ENCODE data around the gene SERPINA9. TPM values are rescaled to one million over a fixed set of nuclear protein-coding genes. Genes with fewer than 3 reads are reported as not detected.

SERPINA9 gene
- not detected in 2 replicates for total RNA-seq (2014; rRNA removed; shearing (Covaris generic))
- polyA plus RNA-seq (2016; fragmentation: Nextera tagmentation; extraction: Ambion mirVana): 0.14 and 0.31 TPM in 2 replicates

GRCh38 chr14:94476023-94476422 lies at the start of gene SERPINA9:
Gene SERPINA9 (minus strand): TSS chr14:94476197. CDS start chr14:94469840, 6,357 bp downstream.
- Histone ChIP-seq H3K9ac (no peak within 1 kb of the TSS), H3F3A (ENCODE audit: insufficient read depth) (peaks cover 6% of the 10 kb centered on the region; the same call in 1 of the 2 replicates), H3K9me2 (ENCODE audit: insufficient read depth) (no peaks in the 10 kb centered on the region), H2AFZ (no peak within 1 kb of the TSS), H3K9me3 (ENCODE audit: low read depth) (no peaks in the 10 kb centered on the region), H3K4me1 (ENCODE audit: insufficient read depth) (peaks cover 7% of the 10 kb centered on the region), H3K27ac (no peak within 1 kb of the TSS), H3K27me3 (replicated peaks; ENCODE audit: insufficient read depth) (peaks cover 3% of the 10 kb centered on the region; the same call in 1 of the 2 replicates), H4K20me1 (ENCODE audit: insufficient read depth) (no peaks in the 10 kb centered on the region), H3K4me2 (ENCODE audit: unreplicated experiment) (no peak within 1 kb of the TSS), H3K4me3 (no peak within 1 kb of the TSS), H3K36me3 (ENCODE audit: low read depth) (no peaks in the 10 kb centered on the region), H3K79me2 (ENCODE audit: insufficient read depth) (no peaks in the 10 kb centered on the region)
- in situ Hi-C loops (cut with MboI): no loop called here
- 48 to 54% methylated on average over 2 of the region's 2 CpGs for WGBS, 2 experiments (ENCODE audit: low coverage in 1 of 2, low lambda C conversion rate in 2 of 2, missing lambda C conversion rate in 2 of 2)
- DNase-seq: peak; percentile 10
- no peak for TF ChIP-seq EZH2phosphoT487 (IDR thresholded peaks at IDR 0.05; ENCODE audit: insufficient read depth, low read depth)
- no peak for TF ChIP-seq EZH2 (IDR thresholded peaks at IDR 0.05; ENCODE audit: insufficient read depth, poor library complexity, severe bottlenecking)

GRCh38 chr14:94524093-94524492 lies 48.1 kb upstream of the SERPINA9 start:
- Histone ChIP-seq H3K4me3 (no peak overlapping the region), H3K27me3 (replicated peaks; ENCODE audit: insufficient read depth) (peaks cover 10% of the 10 kb centered on the region), H3F3A (ENCODE audit: insufficient read depth) (no peaks in the 10 kb centered on the region), H3K4me1 (ENCODE audit: insufficient read depth) (no peaks in the 10 kb centered on the region), H4K20me1 (ENCODE audit: insufficient read depth) (no peaks in the 10 kb centered on the region), H2AFZ (no peak overlapping the region), H3K27ac (no peak overlapping the region), H3K36me3 (ENCODE audit: low read depth) (no peaks in the 10 kb centered on the region), H3K79me2 (ENCODE audit: insufficient read depth) (no peaks in the 10 kb centered on the region), H3K9me2 (ENCODE audit: insufficient read depth) (no peaks in the 10 kb centered on the region), H3K9me3 (ENCODE audit: low read depth) (no peaks in the 10 kb centered on the region), H3K4me2 (ENCODE audit: unreplicated experiment) (no peak overlapping the region), H3K9ac (no peak overlapping the region)
- DNase-seq: no peak
- in situ Hi-C loops (cut with MboI): no loop called here
- TF ChIP-seq EZH2phosphoT487 (IDR thresholded peaks at IDR 0.05; ENCODE audit: insufficient read depth, low read depth): no peak
- no peak for TF ChIP-seq EZH2 (IDR thresholded peaks at IDR 0.05; ENCODE audit: insufficient read depth, poor library complexity, severe bottlenecking)
- WGBS, 2 experiments (ENCODE audit: low coverage in 1 of 2, low lambda C conversion rate in 2 of 2, missing lambda C conversion rate in 2 of 2): 6 to 20% methylated on average over 3 of the region's 3 CpGs

GRCh38 chr14:94523265-94523664 lies 47.3 kb upstream of the SERPINA9 start:
- H4K20me1 ChIP-seq (ENCODE audit: insufficient read depth): no peaks in the 10 kb centered on the region
- 62 to 73% methylated on average over 8 of the region's 8 CpGs for WGBS, 2 experiments (ENCODE audit: low coverage in 1 of 2, low lambda C conversion rate in 2 of 2, missing lambda C conversion rate in 2 of 2)
- no peak overlapping the region for H3K4me3 ChIP-seq
- H3F3A ChIP-seq (ENCODE audit: insufficient read depth): no peaks in the 10 kb centered on the region
- no peaks in the 10 kb centered on the region for H3K9me2 ChIP-seq (ENCODE audit: insufficient read depth)
- in situ Hi-C loops (cut with MboI): no loop called here
- no peaks in the 10 kb centered on the region for H3K9me3 ChIP-seq (ENCODE audit: low read depth)
- no peak for DNase-seq
- H3K9ac ChIP-seq: no peak overlapping the region
- H2AFZ ChIP-seq: no peak overlapping the region
- no peak overlapping the region for H3K4me2 ChIP-seq (ENCODE audit: unreplicated experiment)
- H3K27ac ChIP-seq: no peak overlapping the region
- no peaks in the 10 kb centered on the region for H3K79me2 ChIP-seq (ENCODE audit: insufficient read depth)
- no peak for TF ChIP-seq EZH2 (IDR thresholded peaks at IDR 0.05; ENCODE audit: insufficient read depth, poor library complexity, severe bottlenecking)
- TF ChIP-seq EZH2phosphoT487 (IDR thresholded peaks at IDR 0.05; ENCODE audit: insufficient read depth, low read depth): no peak
- peaks cover 10% of the 10 kb centered on the region; the same call in 1 of the 2 replicates for H3K27me3 ChIP-seq (replicated peaks; ENCODE audit: insufficient read depth)
- H3K4me1 ChIP-seq (ENCODE audit: insufficient read depth): no peaks in the 10 kb centered on the region
- no peaks in the 10 kb centered on the region for H3K36me3 ChIP-seq (ENCODE audit: low read depth)

- no peak overlapping the region for H2AFZ ChIP-seq
- H3K79me2 ChIP-seq (ENCODE audit: insufficient read depth): no peaks in the 10 kb centered on the region
- no peak overlapping the region for H3K4me3 ChIP-seq
- H3K36me3 ChIP-seq (ENCODE audit: low read depth): no peaks in the 10 kb centered on the region
- in situ Hi-C loops (cut with MboI): no loop called here
- no peak for DNase-seq
- H4K20me1 ChIP-seq (ENCODE audit: insufficient read depth): no peaks in the 10 kb centered on the region
- H3K9me3 ChIP-seq (ENCODE audit: low read depth): no peaks in the 10 kb centered on the region
- no peak for TF ChIP-seq EZH2 (IDR thresholded peaks at IDR 0.05; ENCODE audit: insufficient read depth, poor library complexity, severe bottlenecking)
- H3K27ac ChIP-seq: no peak overlapping the region
- no peaks in the 10 kb centered on the region for H3K4me1 ChIP-seq (ENCODE audit: insufficient read depth)
- no peaks in the 10 kb centered on the region for H3K9me2 ChIP-seq (ENCODE audit: insufficient read depth)
- WGBS, 2 experiments (ENCODE audit: low coverage in 1 of 2, low lambda C conversion rate in 2 of 2, missing lambda C conversion rate in 2 of 2): 54 to 66% methylated on average over 7 of the region's 7 CpGs
- no peaks in the 10 kb centered on the region for H3F3A ChIP-seq (ENCODE audit: insufficient read depth)
- H3K4me2 ChIP-seq (ENCODE audit: unreplicated experiment): no peak overlapping the region
- H3K9ac ChIP-seq: no peak overlapping the region
- peaks cover 19% of the 10 kb centered on the region; the same call in 1 of the 2 replicates for H3K27me3 ChIP-seq (replicated peaks; ENCODE audit: insufficient read depth)
Observed at GRCh38 chr14:94522115-94522724, 46.2 kb upstream of the SERPINA9 start.

Data from GM23248 (cell line).